Measurements from ENCODE around the gene ZCCHC8. TPM values are rescaled to one million over a fixed set of nuclear protein-coding genes. Genes with fewer than 3 reads are reported as not detected.

Gene ZCCHC8
- total RNA-seq, 1 experiment from 2014 or later: 40.4 TPM

DNA sequence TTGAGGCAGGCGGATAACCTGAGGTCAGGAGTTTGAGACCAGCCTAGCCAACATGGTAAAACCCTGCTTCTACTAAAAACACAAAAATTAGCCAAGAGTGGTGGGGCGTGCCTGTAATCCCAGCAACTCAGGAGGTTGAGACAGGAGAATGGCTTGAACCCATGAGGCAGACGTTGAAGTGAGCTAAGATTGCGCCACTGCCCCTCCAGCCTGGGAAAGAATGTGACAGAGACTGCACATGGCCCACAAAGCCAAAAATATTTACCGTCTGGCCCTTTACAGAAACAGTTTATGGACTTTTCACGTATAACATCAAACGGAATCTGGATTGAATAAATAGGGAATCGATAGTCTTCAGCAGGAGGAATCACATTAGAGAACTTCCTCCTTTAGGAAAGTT lies 22.5 kb upstream of the ZCCHC8 start:
- no TSS peak for BruUV-seq (replicated peaks)
- POLR2A ChIA-PET (ENCODE audit: low non-redundant PET): interaction anchor here (0.7 kb wide), 1 partner anchor 252 kb away, joined by 5 read pairs; no protein-coding TSS in a partner anchor
- intact Hi-C loops (cut with micrococcal nuclease; ENCODE audit: unreplicated experiment): no loop called here
- Histone ChIP-seq H3K9me3 (ENCODE audit: low read depth, low read length, poor library complexity, severe bottlenecking) (no peaks in the 10 kb centered on the region), H3K27ac (ENCODE audit: low read depth, low read length, poor library complexity, severe bottlenecking) (peak overlapping the region; percentile 7), H3K36me3 (ENCODE audit: insufficient read depth, low read length, poor library complexity, severe bottlenecking) (peaks cover 64% of the 10 kb centered on the region), H3K4me1 (ENCODE audit: insufficient read depth, low read length, poor library complexity, severe bottlenecking) (peaks cover 25% of the 10 kb centered on the region), H3K27me3 (replicated peaks; ENCODE audit: insufficient read depth, low read depth, low read length, poor library complexity) (no peaks in the 10 kb centered on the region), H3K4me3 (ENCODE audit: low read depth, low read length, poor library complexity, severe bottlenecking) (peak overlapping the region; percentile 77)
- CTCF ChIA-PET: no interaction called here
- TF ChIP-seq, protein P1, sequence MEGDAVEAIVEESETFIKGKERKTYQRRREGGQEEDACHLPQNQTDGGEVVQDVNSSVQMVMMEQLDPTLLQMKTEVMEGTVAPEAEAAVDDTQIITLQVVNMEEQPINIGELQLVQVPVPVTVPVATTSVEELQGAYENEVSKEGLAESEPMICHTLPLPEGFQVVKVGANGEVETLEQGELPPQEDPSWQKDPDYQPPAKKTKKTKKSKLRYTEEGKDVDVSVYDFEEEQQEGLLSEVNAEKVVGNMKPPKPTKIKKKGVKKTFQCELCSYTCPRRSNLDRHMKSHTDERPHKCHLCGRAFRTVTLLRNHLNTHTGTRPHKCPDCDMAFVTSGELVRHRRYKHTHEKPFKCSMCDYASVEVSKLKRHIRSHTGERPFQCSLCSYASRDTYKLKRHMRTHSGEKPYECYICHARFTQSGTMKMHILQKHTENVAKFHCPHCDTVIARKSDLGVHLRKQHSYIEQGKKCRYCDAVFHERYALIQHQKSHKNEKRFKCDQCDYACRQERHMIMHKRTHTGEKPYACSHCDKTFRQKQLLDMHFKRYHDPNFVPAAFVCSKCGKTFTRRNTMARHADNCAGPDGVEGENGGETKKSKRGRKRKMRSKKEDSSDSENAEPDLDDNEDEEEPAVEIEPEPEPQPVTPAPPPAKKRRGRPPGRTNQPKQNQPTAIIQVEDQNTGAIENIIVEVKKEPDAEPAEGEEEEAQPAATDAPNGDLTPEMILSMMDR (conservative IDR thresholded peaks at IDR 0.05; ENCODE audit: low read depth, low read length): no peak
- TF ChIP-seq EZH2 (IDR thresholded peaks at IDR 0.05; ENCODE audit: borderline replicate concordance, low read depth, low read length, poor library complexity, severe bottlenecking): no peak
- peak; percentile 36 for DNase-seq (ENCODE audit: low spot score)

DNA sequence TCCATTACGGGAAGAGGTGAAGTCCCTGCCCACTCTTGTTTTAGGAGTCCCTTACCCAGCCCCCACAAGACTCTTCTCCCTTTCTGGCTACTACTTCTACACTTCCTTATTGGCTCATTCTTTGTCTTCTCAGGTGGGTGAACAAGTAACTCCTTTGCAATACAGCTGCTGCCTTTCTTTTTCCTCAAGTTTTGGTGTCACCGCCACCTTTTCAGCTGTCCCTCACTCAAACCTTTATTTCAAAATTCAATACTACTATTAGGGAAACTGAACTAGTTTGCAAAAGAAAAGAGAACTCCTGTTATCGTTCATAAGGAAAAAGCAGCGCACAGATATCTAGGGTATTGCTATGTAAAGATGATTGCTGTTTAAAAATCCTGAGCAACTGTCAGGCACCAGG lies 19.9 kb upstream of the ZCCHC8 start:
- peaks cover 90% of the 10 kb centered on the region for H3K36me3 ChIP-seq (ENCODE audit: insufficient read depth, low read length, poor library complexity, severe bottlenecking)
- CTCF ChIA-PET: no interaction called here
- intact Hi-C loops (cut with micrococcal nuclease; ENCODE audit: unreplicated experiment): no loop called here

DNA sequence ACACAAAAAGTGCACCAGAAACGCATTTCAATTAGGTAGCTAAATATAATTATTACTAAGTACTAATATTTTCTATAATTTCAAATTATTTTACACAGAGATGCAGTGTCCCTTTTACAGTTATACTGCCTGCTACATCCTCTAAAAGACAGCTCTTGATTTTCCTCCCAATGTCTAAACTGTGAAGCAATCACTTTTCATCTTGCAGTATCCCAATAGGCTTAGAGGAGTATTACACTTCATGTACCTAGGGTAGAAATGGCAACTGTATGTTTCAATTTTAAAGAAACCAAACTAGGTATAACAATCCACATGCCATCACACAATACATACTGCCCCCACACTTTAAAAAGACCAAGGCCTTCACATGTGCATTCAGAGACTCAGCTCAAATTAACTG lies 18.7 kb upstream of the ZCCHC8 start:
- intact Hi-C loops (cut with micrococcal nuclease; ENCODE audit: unreplicated experiment): loop anchor here (2.0 kb wide), 1 partner anchor 17 kb away; no protein-coding TSS in a partner anchor
- Histone ChIP-seq H3K27me3 (replicated peaks; ENCODE audit: insufficient read depth, low read depth, low read length, poor library complexity) (no peaks in the 10 kb centered on the region), H3K4me1 (ENCODE audit: insufficient read depth, low read length, poor library complexity, severe bottlenecking) (peaks cover 21% of the 10 kb centered on the region), H3K27ac (ENCODE audit: low read depth, low read length, poor library complexity, severe bottlenecking) (no peak overlapping the region), H3K9me3 (ENCODE audit: low read depth, low read length, poor library complexity, severe bottlenecking) (no peaks in the 10 kb centered on the region), H3K36me3 (ENCODE audit: insufficient read depth, low read length, poor library complexity, severe bottlenecking) (peaks cover 97% of the 10 kb centered on the region), H3K4me3 (ENCODE audit: low read depth, low read length, poor library complexity, severe bottlenecking) (no peak overlapping the region)
- DNase-seq (ENCODE audit: low spot score): no peak
- no peak for TF ChIP-seq EZH2 (IDR thresholded peaks at IDR 0.05; ENCODE audit: borderline replicate concordance, low read depth, low read length, poor library complexity, severe bottlenecking)
- TF ChIP-seq, protein P1 (conservative IDR thresholded peaks at IDR 0.05; ENCODE audit: low read depth, low read length): no peak
- ChIA-PET CTCF (no interaction called here), POLR2A (ENCODE audit: low non-redundant PET) (interaction anchor here (0.6 kb wide), 3 partner anchors 12 to 383 kb away, joined by 3 to 11 read pairs (median 4); no protein-coding TSS in a partner anchor)
- BruUV-seq (replicated peaks): no TSS peak

More for the DNA sequence above, 19.9 kb upstream of the ZCCHC8 start:
- no TSS peak for BruUV-seq (replicated peaks)
- H3K4me1 ChIP-seq (ENCODE audit: insufficient read depth, low read length, poor library complexity, severe bottlenecking): peaks cover 21% of the 10 kb centered on the region
- TF ChIP-seq, protein P1 (conservative IDR thresholded peaks at IDR 0.05; ENCODE audit: low read depth, low read length): no peak
- TF ChIP-seq EZH2 (IDR thresholded peaks at IDR 0.05; ENCODE audit: borderline replicate concordance, low read depth, low read length, poor library complexity, severe bottlenecking): no peak
- no peaks in the 10 kb centered on the region for H3K9me3 ChIP-seq (ENCODE audit: low read depth, low read length, poor library complexity, severe bottlenecking)
- DNase-seq (ENCODE audit: low spot score): no peak
- H3K4me3 ChIP-seq (ENCODE audit: low read depth, low read length, poor library complexity, severe bottlenecking): no peak overlapping the region
- POLR2A ChIA-PET (ENCODE audit: low non-redundant PET): interaction anchor here (0.6 kb wide), 1 partner anchor 118 kb away, joined by 3 read pairs; no protein-coding TSS in a partner anchor
- H3K27me3 ChIP-seq (replicated peaks; ENCODE audit: insufficient read depth, low read depth, low read length, poor library complexity): no peaks in the 10 kb centered on the region
- no peak overlapping the region for H3K27ac ChIP-seq (ENCODE audit: low read depth, low read length, poor library complexity, severe bottlenecking)
